CD1c-positive myeloid dendritic cell (primary cell): ENCODE results near the gene CBX5.
"Not testable (repeated sequence)": the region's sequence is repeated elsewhere in the genome, so short reads cannot be mapped to it uniquely, and the experiment has no call there.

ENCODE experiments used
- DNase-seq: peaks from one replicate; pipeline ENCODE4 v3.0.0-alpha.2; 2016; ENCODE audit errors: extremely low spot score

CBX5 gene

DNA sequence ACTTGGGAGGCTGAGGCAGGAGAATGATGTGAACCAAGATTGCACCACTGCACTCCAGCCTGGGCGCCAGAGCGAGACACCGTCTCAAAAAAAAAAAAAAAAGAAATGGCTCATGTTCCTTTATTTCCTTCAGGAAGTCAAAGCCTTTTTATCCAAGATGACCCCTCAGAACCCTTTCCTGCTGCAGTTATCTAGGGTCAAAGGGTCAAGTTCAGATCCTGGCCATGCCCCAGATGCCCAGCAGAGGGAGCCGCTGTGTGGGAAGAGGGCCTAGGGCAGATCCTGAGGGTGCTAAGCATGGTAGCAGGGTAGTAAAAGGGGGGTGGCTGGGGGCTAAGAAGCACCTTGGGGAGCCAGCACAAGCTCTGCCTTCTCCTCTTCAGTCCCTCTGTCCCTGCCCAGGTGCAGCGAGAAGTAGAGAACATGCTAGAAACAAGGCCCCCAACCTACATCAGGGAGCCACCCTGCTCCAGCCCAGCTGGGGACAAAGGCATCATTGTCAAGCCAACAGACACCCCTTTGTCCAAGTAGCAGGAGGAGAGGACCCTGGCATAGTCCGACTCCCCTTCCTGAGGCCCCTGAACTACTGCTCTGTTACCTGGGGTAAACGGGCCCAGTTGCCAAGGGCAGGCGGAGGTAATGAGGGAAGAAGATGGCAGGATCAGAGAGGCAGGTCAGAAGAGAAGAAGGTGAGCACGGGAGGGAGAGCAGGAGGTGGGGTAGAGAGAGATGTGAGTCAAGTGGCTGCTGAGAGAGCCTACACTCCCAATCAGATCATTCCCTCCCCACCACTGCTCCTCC, 14.4 kb upstream of the CBX5 start:
- peak; percentile 81 for DNase-seq

GRCh38 chr12:54292931-54293241, 13.0 kb upstream of the CBX5 start:
- DNase-seq = no peak

- DNase-seq = no peak
Measured at GRCh38 chr12:54292083-54292930, 12.4 kb upstream of the CBX5 start.

DNA sequence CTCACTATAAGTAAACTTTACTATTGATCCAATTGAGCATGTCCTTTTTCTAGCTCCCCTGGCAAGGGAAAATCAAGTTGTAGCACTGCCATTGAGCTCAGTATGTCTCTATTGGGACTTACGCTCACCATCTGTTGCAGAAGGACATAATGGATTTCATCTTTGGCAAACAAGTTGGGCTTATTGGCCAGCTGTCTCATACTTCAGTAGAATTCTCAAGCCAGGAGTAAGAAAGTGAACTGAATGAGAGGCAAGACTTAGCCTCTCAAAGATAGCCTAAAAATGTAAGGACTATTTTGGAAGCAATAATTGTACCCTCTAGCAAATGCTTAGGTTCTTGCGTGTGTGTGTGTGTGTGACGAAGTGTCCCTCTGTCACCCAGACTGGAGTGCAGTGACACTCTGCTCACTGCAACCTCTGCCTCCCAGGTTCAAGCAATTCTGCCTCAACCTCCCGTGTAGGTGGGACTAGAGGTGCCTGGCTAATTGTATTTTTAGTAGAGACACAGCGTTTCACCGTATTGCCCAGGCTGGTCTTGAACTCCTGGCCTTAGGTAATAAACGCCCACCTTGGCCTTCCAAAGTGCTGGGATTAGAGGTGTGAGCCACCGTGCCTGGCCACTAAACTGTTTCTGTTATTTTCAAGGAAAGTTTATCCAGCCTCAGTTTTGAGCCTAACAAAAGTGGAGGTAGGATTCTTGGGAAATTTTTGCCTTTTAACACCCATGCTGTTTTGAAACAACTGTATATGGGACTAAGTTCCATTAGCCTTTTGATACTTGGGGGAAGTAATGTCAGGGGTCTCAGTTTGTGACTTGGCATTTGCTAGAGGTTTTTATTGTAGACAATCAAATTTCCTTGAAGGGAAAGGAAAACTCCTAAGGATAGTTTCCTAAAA, 7.6 kb upstream of the CBX5 start:
- no peak for DNase-seq

GRCh38 chr12:54286042-54287030, 6.4 kb upstream of the CBX5 start:
- no peak for DNase-seq

GRCh38 chr12:54285150-54286041, 5.5 kb upstream of the CBX5 start:
- DNase-seq = no peak

DNA sequence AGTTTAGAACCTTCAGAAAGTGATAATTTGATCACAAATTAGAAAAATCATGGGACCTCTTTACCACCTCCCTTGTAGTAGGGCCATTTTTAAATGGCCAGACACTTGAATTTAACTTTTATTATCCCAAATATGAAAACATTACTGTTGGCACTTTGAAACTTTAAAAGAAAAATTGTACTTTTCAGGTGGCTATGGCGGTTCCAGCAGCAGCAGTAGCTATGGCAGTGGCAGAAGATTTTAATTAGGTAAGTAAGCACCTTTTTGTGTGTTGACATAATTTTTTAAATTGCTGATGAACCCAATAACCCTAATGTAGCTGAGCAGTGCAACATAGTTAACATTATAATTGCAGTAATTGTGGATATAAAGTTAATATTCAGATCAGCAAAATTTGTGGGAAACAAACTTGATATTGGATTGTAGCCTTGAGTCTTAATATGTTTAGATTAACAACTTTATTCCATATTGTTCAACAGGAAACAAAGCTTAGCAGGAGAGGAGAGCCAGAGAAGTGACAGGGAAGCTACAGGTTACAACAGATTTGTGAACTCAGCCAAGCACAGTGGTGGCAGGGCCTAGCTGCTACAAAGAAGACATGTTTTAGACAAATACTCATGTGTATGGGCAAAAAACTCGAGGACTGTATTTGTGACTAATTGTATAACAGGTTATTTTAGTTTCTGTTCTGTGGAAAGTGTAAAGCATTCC, 4.3 kb upstream of the CBX5 start:
- not testable (repeated sequence) for DNase-seq

- no peak for DNase-seq
Measured at GRCh38 chr12:54282949-54283593, 3.1 kb upstream of the CBX5 start.

GRCh38 chr12:54281694-54282093, 1.8 kb upstream of the CBX5 start:
- DNase-seq = not testable (repeated sequence)

DNA sequence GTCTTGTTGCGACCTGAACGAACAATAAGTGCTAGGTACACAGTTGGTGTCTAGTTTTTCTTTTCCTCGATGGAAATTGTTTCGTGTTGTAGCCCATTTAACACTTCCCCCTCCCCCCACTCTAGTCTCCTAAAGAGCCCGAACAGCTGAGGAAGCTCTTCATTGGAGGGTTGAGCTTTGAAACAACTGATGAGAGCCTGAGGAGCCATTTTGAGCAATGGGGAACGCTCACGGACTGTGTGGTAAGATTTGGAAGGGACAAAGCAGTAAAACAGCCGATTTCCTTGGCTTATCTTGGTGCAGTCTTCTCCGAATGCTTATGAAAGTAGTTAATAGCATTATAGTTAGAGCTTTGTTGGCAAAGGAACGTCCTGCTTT, 1.3 kb upstream of the CBX5 start:
- DNase-seq = not testable (repeated sequence)

DNA sequence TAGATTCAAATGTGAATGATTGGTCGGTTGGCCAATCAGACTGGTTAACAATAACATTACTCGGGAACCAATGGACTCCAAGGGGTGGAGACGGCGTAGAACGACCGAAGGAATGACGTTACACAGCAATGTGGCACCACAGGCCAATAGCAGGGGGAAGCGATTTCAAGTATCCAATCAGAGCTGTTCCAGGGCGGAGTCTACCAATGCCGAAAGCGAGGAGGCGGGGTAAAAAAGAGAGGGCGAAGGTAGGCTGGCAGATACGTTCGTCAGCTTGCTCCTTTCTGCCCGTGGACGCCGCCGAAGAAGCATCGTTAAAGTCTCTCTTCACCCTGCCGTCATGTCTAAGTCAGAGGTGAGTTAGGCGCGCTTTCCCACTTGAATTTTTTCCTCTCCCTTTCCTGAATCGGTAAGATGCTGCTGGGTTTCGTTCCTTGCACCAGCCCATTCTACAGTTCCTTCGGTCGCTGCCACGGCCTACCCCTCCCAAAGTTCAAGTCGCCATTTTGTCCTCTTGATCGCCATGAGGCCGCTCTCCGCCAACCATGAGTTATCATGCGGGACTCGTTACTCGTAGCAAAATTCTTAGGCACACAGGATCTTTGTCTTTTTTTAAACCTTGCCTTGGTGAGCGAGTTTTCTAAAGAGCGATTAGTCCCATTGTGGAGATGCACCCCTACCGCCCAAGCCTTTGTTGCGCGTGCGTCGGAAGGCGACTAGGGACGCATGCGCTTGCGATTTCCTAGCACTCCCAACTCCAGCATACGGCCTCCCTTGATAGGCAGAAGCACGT, 742 bp upstream of the CBX5 start, which contains the start of gene HNRNPA1:
Gene HNRNPA1, plus strand, starts transcription at position 259 of the 793 bp plus-strand sequence. Its CDS starts 82 bp downstream, at position 341.
- peak; percentile 99 for DNase-seq

- no peak for DNase-seq
Measured at GRCh38 chr12:54279227-54279631, 693 bp downstream of the CBX5 start.

DNA sequence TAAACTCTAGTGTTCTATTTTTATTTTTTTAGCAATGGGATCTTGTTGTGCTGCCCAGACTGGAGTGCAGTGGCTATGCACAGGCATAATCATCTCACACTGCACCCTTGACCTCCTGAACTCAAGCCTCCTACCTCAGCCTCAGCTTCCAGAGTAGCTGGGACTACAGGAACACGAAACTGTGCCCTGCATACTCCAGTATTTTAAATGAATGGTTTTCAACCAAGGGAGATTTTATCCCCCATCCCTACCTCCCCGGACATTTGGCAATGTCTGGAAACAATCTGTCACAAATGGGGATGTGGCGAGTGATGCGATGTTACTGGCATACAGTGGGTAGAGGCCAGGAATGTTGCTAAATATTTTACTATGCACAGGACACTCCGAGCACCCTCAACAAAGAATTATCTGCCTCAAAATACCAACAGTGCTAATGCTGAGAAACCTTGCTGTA, 2.1 kb downstream of the CBX5 start:
- DNase-seq = no peak

GRCh38 chr12:54276368-54276767, 3.6 kb downstream of the CBX5 start:
- no peak for DNase-seq

DNA sequence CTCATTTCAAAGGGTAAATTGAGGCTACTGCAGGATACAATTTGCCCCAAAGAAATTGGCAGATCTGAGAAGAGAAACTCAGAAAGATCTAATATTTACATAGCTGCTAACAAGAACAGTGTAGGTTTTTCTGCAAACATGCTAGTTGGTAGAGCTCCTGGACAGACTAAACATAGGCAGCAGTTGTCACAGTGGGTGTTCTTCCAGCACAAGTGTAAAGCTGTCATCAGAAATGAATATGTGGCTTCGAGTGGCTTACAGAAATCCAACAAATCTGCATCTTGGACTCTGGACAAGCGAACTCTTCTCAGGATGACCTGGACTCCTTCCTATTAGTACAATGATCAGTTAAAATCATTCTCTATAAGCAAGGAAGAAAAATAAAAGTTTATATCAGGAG, 5.9 kb downstream of the CBX5 start:
- no peak for DNase-seq

GRCh38 chr12:54272214-54272613, 7.7 kb downstream of the CBX5 start:
- no peak for DNase-seq

GRCh38 chr12:54270345-54270744, 9.6 kb downstream of the CBX5 start:
- DNase-seq = no peak

DNA sequence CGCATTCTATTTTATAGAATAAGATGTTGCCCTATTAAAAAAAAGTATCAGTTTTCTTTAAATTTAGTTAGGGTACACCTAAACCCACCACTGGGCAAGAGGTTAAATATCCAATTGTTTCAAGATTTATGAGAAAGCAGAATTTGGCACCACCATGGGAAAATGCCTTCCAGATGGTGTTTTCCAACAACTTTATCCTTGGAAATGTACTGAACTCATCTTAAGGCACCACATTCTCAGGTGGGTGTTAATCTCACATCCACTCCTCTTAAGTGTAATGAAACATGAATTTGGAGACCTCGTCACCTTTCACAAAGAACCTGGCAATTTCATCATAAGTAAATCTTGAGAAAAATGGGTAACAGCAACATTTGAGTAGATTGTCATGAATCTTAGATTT, 13.1 kb downstream of the CBX5 start:
- no peak for DNase-seq
